Activated CD8-positive, alpha-beta memory T cell treated with anti-CD3 and anti-CD28 coated beads, Interleukin-2, amount 10 ng/mL, durations not matched to agents 7 days and 5 days (primary cell): ENCODE data around the gene MUC13. TPM values are rescaled to one million over a fixed set of nuclear protein-coding genes. Genes with fewer than 3 reads are reported as not detected.

Source experiments
- ATAC-seq: fragments of 150-1000 bp; cut with Tn5 transposase; one replicate; pipeline ENCODE4 v1.10.0; 2021; ENCODE audit warnings: moderate library complexity
- CTCF ChIA-PET: fragments of 350-600 bp; sonication (Branson Sonifier 250); formaldehyde crosslinking; loops from one replicate; lab custom pipeline; 2021; ENCODE audit warnings: antibody characterized with exemption; lab: Charles Lee
- DNase-seq: peaks from one replicate; pipeline ENCODE4 v3.0.0-alpha.2; 2020
- H3K27ac Mint-ChIP-seq: one replicate; pipeline ENCODE4 v1.8.0; 2021; ENCODE audit warnings: mild to moderate bottlenecking, mixed read lengths
- H3K27me3 Mint-ChIP-seq: one replicate; pipeline ENCODE4 v1.8.0; 2021; ENCODE audit warnings: mixed read lengths
- H3K36me3 Mint-ChIP-seq: one replicate; pipeline ENCODE4 v1.8.0; 2021; ENCODE audit warnings: mild to moderate bottlenecking, mixed read lengths
- H3K4me1 Mint-ChIP-seq: one replicate; pipeline ENCODE4 v1.8.0; 2021; ENCODE audit warnings: mixed read lengths
- H3K4me3 Mint-ChIP-seq: one replicate; pipeline ENCODE4 v1.8.0; 2021; ENCODE audit warnings: mild to moderate bottlenecking, moderate library complexity, mixed read lengths
- H3K9me3 Mint-ChIP-seq: one replicate; pipeline ENCODE4 v1.8.0; 2022; ENCODE audit warnings: low read depth, mixed read lengths
- total RNA-seq, 2 experiments: library from RNA; stranded (reverse); gene quantifications; one replicate each; pipeline ENCODE4 v1.2.3, GENCODE V29; 2021

MUC13 gene
- total RNA-seq, 2 experiments from 2014 or later = not detected

- DNase-seq (no peak), ATAC-seq (peak; percentile 67)
- CTCF ChIA-PET = interaction anchor here (1.6 kb wide), 1 partner anchor 15 kb away, joined by 3 read pairs; no protein-coding TSS in a partner anchor
- Mint-ChIP-seq H3K4me3 (peak overlapping the region; percentile 19), H3K4me1 (peaks cover 3% of the 10 kb centered on the region), H3K27me3 (peaks cover 77% of the 10 kb centered on the region), H3K36me3 (no peaks in the 10 kb centered on the region), H3K27ac (no peak overlapping the region), H3K9me3 (no peaks in the 10 kb centered on the region)
Measured at GRCh38 chr3:124886168-124887056, 48.1 kb downstream of the MUC13 start.

- DNase-seq = no peak
- H3K9me3 Mint-ChIP-seq = no peaks in the 10 kb centered on the region
- H3K27me3 Mint-ChIP-seq = peaks cover 71% of the 10 kb centered on the region
- ATAC-seq = no peak
- no peak overlapping the region for H3K27ac Mint-ChIP-seq
- peak overlapping the region; percentile 19 for H3K4me3 Mint-ChIP-seq
- peaks cover 3% of the 10 kb centered on the region for H3K4me1 Mint-ChIP-seq
- CTCF ChIA-PET = interaction anchor here (1.6 kb wide), 1 partner anchor 15 kb away, joined by 3 read pairs; no protein-coding TSS in a partner anchor
- H3K36me3 Mint-ChIP-seq = no peaks in the 10 kb centered on the region
Measured at GRCh38 chr3:124885466-124886167, 48.9 kb downstream of the MUC13 start.

GRCh38 chr3:124884474-124885101 is 50.0 kb downstream of the MUC13 start:
- CTCF ChIA-PET = interaction anchor here (0.7 kb wide), 1 partner anchor 17 kb away, joined by 3 read pairs; no protein-coding TSS in a partner anchor

GRCh38 chr3:124883766-124884473 is 50.6 kb downstream of the MUC13 start:
- CTCF ChIA-PET = interaction anchor here (0.7 to 1.7 kb wide), 2 partner anchors 17 to 18 kb away, joined by 3 to 4 read pairs; no protein-coding TSS in a partner anchor
- ATAC-seq = no peak
- no peaks in the 10 kb centered on the region for H3K9me3 Mint-ChIP-seq
- H3K27me3 Mint-ChIP-seq = peaks cover 67% of the 10 kb centered on the region
- no peaks in the 10 kb centered on the region for H3K36me3 Mint-ChIP-seq
- DNase-seq = no peak
- H3K4me3 Mint-ChIP-seq = no peak overlapping the region
- H3K4me1 Mint-ChIP-seq = peaks cover 9% of the 10 kb centered on the region
- no peak overlapping the region for H3K27ac Mint-ChIP-seq

More at GRCh38 chr3:124884474-124885101, 50.0 kb downstream of the MUC13 start:
- Mint-ChIP-seq H3K27ac (no peak overlapping the region), H3K4me3 (no peak overlapping the region), H3K36me3 (no peaks in the 10 kb centered on the region), H3K4me1 (peaks cover 3% of the 10 kb centered on the region), H3K27me3 (peaks cover 67% of the 10 kb centered on the region), H3K9me3 (no peaks in the 10 kb centered on the region)
- ATAC-seq (no peak), DNase-seq (no peak)

- DNase-seq (no peak), ATAC-seq (no peak)
- Mint-ChIP-seq H3K27ac (no peak overlapping the region), H3K36me3 (no peaks in the 10 kb centered on the region), H3K4me1 (peaks cover 15% of the 10 kb centered on the region), H3K9me3 (no peaks in the 10 kb centered on the region), H3K27me3 (peaks cover 61% of the 10 kb centered on the region), H3K4me3 (no peak overlapping the region)
- CTCF ChIA-PET = interaction anchor here (0.6 to 1.7 kb wide), 2 partner anchors 18 to 543 kb away, joined by 3 to 4 read pairs; no protein-coding TSS in a partner anchor
Measured at GRCh38 chr3:124882816-124883747, 51.5 kb downstream of the MUC13 start.

GRCh38 chr3:124881976-124882697 is 52.4 kb downstream of the MUC13 start:
- Mint-ChIP-seq H3K9me3 (no peaks in the 10 kb centered on the region), H3K27ac (no peak overlapping the region), H3K4me3 (no peak overlapping the region), H3K4me1 (peaks cover 15% of the 10 kb centered on the region), H3K36me3 (no peaks in the 10 kb centered on the region), H3K27me3 (peaks cover 54% of the 10 kb centered on the region)
- ATAC-seq (no peak), DNase-seq (no peak)
- CTCF ChIA-PET = interaction anchor here (1.7 kb wide), 1 partner anchor 19 kb away, joined by 4 read pairs; no protein-coding TSS in a partner anchor

- CTCF ChIA-PET = no interaction called here
- Mint-ChIP-seq H3K4me3 (no peak overlapping the region), H3K36me3 (no peaks in the 10 kb centered on the region), H3K27me3 (peaks cover 50% of the 10 kb centered on the region), H3K27ac (no peak overlapping the region), H3K9me3 (no peaks in the 10 kb centered on the region), H3K4me1 (peaks cover 12% of the 10 kb centered on the region)
- no peak for DNase-seq
- ATAC-seq = no peak
Measured at GRCh38 chr3:124879337-124879680, 55.2 kb downstream of the MUC13 start.

GRCh38 chr3:124878561-124879336 is 55.8 kb downstream of the MUC13 start:
- Mint-ChIP-seq H3K27ac (no peak overlapping the region), H3K27me3 (peaks cover 45% of the 10 kb centered on the region), H3K9me3 (no peaks in the 10 kb centered on the region), H3K4me3 (no peak overlapping the region), H3K4me1 (peaks cover 12% of the 10 kb centered on the region), H3K36me3 (no peaks in the 10 kb centered on the region)
- CTCF ChIA-PET = interaction anchor here (1.7 to 2.7 kb wide), 2 partner anchors 23 to 117 kb away, joined by 7 to 11 read pairs; no protein-coding TSS in a partner anchor
- DNase-seq (peak; percentile 61), ATAC-seq (peak; percentile 61)

GRCh38 chr3:124877674-124878073 is 56.9 kb downstream of the MUC13 start:
- Mint-ChIP-seq H3K4me1 (peaks cover 12% of the 10 kb centered on the region), H3K9me3 (no peaks in the 10 kb centered on the region), H3K4me3 (no peak overlapping the region), H3K36me3 (no peaks in the 10 kb centered on the region), H3K27me3 (peaks cover 41% of the 10 kb centered on the region), H3K27ac (no peak overlapping the region)
- no peak for ATAC-seq
- no peak for DNase-seq
- CTCF ChIA-PET = interaction anchor here (1.7 to 2.7 kb wide), 2 partner anchors 24 to 116 kb away, joined by 7 to 11 read pairs; no protein-coding TSS in a partner anchor

GRCh38 chr3:124876401-124876878 is 58.1 kb downstream of the MUC13 start:
- Mint-ChIP-seq H3K36me3 (no peaks in the 10 kb centered on the region), H3K9me3 (no peaks in the 10 kb centered on the region), H3K4me3 (no peak overlapping the region), H3K27ac (no peak overlapping the region), H3K27me3 (peaks cover 36% of the 10 kb centered on the region), H3K4me1 (peaks cover 12% of the 10 kb centered on the region)
- DNase-seq (no peak), ATAC-seq (no peak)
- CTCF ChIA-PET = interaction anchor here (0.6 to 2.7 kb wide), 2 partner anchors 18 to 115 kb away, joined by 3 to 7 read pairs; no protein-coding TSS in a partner anchor
